Measurements from ENCODE around the gene DNAH9.
"Not testable (repeated sequence)": the region's sequence is repeated elsewhere in the genome, so short reads cannot be mapped to it uniquely, and the experiment has no call there.

DNAH9 gene

DNA sequence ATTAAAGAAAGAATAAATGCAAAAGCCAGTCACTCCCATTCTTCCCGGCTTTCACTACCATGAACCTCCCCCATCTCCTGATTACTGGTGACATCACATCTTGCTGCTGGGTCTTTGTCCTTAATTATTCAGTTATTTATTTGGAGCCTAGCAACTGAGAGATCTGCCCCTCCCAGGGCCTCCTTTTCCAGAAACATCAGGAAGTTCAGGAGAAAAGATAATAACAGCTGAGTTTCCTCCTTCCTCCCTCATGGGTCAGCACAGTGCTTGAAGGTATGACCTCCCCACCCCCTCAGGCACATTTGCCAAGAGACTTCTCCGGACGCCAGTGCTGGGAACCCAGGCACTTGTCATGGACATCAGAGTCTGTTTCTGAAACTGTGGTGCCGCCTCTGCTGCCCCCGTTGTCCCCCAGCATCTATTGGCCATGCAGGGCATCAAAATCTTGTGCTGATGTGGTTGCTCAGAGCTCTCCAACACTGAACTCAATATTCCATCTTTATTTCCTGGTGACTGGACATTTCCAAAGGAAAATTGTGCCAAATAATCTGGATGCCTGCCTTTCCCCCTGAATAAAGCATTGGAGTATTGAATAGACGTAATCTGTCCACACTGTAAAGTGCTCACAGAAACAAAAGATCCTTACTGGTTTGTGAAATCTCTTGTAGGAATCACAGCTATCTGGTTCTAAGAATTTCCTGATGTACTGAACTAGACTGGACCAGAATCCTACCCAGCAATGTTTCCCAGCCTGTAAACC, 327.2 kb downstream of the DNAH9 start:
- DNase-seq = no peak

DNA sequence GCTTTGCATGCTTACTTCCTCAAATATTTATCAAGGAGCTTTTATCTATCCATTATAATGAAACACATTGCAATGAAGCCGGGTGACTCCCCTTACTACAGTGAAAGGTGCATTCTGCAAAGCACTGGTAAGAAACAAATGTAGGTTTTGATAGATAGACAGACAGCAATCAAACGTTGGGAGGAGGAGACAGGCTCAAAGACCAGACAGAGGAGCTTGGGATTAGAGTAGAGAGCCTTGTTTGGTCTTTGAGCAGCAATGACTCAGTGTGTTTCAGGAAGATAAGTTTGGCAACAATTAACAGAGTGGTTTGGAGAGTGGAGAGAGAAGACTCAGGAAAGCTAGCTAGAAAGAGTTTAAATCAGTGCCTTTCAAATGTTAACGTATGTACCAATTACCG, 330.2 kb downstream of the DNAH9 start:
- DNase-seq = no peak

DNA sequence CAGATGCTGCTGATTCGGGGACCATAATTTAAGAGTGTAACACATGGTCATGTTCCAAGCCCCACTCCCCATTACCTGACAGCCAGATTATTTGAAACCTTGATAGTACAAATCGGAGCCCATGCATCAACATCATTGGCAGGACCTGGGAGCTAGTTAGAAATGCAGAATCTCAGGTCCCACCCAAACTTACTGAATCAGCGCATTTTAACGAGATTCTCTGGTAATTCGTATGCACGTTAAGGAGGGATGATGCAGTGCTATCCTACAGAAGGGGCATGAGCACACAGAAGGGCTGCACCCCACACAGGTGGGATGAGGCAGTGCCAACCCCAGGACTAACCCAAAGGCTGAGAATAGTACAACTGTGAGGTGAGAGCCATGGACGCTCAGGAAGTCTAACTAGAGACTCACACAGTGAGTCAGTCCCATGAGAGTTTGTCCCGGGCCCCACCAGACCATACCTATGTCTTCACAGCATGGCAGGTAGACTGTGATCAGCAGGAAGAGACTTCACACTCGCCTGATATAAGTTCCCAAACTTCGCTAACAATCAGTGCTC, 334.1 kb downstream of the DNAH9 start:
- no peak for DNase-seq

DNA sequence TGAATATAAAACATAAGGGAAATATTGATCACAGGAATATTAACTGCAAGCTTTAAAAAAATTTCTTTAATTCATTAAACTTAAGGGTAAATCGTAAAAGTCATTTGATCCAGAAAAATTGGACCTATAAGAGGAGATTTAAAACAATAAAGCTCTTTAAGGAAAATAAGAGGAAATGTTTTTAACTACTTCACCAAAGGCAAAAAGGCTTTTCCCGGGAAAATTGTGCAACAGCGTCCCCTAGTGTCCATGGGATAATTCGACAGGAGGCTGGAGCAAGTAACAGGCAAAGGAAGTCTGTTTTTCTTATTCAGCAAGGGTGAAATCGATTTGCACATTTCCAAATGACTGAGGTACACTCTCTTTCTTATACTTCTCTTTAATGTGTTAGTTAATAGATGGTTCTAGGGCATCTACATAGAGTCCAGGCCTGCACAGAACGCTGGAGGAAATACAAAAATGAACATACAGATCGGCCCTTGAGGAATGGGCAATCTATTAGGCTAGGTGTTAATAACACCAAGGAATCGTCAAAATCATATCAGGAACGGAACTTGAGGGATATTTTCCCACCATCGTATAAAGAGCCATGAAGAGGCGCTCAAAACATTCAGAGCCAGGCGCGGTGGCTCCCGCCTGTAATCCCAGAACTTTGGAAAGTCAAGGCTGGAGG, 337.6 kb downstream of the DNAH9 start:
- no peak for DNase-seq

DNA sequence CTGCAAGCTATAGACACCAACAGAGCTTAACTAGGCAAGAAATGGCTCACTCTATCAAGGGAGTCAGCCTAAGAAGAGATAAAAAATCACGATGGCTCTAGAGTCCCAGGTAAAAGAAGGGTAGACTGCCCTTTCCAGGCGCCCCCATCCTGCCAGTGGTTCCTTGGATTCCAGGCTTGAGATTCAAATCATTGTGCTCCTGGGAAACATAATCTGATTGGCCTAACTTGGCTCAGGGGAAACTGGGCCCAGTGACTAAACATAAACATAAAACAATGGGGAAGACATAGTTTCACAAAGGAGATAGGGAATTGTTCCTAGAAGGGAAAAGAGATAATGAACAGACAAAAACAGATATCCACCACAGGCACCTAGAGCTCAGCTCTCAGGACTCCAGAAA, 342.6 kb downstream of the DNAH9 start:
- DNase-seq = no peak

DNA sequence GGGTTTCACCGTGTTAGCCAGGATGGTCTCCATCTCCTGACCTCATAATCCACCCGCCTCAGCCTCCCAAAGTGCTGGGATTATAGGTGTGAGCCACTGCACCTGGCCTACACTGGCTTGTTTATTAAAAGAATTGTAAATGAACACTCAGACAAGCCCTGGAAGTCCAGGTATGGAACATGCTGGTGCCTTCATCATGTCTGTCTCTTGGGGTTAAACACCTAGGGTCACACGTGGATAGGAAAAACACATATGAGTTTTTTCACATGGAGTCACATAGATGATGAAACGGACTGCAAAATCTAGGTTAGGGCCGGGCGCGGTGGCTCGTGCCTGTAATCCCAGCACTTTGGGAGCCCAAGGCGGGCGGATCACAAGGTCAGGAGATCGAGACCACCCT, 344.8 kb downstream of the DNAH9 start:
- not testable (repeated sequence) for DNase-seq

DNA sequence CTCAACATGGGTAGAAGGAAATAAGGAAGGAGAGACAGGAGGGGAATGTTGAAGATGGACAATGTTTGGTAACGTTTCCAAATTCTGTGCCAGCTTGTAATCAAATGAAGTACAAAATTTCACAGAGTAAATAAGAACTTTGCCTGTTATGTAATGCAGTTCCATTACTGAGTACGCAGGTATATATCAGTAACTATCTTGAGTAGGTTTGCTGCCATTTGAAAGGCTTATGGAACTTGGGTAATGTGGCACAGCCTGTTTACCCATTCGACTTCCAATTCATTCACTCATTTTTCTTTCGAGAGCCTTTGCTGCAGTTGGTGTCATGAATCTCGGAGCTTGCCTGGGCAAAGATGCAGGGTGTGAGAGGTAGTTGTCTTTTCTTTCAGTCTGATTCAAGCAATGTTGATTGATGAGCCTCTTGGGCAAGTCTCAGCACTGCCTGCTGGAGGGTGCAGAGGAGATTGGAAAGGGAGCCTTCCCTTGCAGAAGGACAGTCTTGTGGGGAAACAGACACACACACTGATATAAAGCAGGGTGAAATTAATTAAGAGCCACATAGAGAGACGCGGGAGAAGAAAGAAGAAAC, 345.6 kb downstream of the DNAH9 start:
- no peak for DNase-seq

DNA sequence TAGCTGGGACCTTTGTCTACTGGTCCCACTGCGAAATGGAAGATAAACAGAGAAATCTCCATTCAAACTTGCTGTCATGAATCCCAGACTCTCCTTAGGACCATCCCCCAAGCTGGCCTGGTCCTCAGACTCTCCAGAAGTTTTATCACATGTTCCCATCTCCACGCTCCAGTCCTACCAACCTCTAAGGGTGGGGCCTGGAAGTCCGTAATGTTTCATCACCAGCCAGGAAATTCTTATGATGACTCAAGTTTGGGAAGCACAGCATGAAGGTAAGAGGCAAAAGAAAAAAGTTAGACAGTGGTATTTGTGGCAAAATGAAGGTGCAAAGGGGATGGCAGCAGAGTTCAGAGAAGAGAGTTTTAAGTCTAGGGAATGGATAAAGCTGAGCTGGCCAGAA, 346.3 kb downstream of the DNAH9 start:
- no peak for DNase-seq

DNA sequence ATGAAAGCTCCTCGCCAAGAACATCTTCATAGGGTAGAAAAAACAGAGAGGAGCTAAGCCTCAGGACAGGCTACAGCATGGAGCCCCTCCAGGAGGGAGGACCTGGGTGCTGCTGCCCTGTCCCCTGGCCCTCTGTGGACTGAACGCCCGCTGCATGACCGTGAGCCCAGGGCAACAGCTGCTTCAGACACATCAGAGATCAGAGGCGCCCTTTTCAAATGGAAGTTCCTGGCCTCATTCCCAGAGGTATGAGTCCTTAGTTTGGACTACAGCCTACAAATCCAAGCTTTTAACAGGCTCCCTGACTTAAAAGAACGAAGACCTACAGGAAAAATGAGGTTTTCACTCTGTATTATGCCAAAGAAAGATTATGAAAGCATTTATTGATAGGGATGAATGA, 350.5 kb downstream of the DNAH9 start:
- DNase-seq = no peak

DNA sequence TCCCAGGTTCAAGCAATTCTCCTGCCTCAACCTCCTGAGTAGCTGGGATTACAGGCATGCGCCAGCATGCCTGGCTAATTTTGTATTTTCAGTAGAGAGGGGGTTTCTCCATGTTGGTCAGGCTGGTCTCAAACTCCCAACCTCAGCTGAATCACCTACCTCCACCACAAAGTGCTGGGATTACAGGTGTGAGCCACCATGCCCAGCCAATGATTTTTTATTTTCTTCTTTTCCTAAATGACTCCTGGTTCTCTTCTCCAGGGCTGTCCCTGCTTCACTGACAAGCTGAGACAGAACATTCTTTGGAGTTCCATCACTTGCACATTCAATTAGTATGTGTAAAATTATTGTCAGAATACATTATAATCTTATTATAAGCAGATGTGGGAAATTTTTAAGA, 351.3 kb downstream of the DNAH9 start:
- not testable (repeated sequence) for DNase-seq

DNA sequence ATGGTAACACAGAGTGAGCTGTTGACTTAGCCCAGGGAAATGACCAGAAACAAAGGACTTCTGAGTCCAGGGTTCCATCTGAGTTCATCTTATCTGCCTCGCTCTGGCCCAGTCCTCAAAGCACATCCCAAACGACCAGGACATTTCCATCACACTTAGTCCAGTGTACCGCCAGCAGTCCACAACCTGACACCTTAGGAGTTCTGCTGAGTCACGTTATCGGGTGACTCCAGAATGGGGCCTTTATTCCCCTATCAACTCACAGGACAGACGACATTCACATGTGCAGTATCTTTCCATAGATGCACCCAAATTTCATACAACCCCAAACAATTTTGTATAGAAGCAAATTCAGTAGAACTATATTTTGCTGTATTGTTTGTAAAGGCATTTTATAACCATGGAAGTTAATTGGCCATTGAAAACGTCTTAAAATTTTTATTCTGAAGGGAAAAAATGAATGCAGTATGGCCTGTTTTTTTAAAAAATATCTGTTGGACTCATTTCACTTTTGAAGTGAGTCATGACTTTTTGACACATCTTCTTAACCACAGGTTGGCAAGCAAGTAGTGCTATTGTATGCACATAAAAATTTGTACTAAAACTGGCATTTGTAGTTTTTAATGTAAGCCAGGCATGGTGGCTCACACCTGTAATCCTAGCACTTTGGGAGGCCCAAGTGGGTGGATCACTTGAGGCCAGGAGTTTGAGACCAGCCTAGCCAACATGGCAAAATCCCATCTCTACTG, 352.7 kb downstream of the DNAH9 start:
- DNase-seq = no peak

DNA sequence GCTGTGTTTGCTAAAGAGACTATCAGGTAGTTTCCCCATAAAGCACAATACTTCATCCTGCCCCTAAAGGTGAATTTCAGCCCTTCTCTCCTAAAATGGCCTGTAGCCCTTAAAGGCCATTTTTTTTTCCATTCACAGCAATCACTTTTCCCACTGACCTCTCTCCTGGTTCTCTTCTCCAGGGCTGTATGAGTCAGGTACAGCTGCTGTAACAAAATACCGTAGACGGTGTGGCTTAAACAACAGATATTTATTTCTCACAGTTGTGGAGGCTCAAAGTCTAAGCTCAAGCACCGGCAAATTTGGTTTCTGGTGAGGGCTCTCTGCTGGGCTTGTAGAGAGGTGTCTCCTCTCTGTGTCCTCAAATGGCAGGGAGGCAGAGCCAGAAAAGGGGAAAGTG, 354.3 kb downstream of the DNAH9 start:
- no peak for DNase-seq

DNA sequence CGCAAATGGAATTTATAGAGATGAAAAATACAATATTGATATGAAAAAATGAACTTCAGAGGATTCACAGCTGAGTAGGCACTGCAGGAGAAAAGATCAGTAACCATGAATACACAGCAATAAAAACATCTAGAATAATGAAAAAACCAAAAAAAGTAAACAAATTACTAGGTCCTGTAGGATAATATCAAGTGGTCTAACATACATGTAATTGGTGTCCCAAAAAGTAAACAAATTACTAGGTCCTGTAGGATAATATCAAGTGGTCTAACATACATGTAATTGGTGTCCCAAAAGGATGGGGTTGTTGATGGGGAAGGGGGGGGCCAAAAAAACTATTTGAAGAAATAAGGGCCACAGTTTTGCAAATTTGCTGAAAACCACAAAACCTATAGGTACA, 355.7 kb downstream of the DNAH9 start:
- no peak for DNase-seq

DNA sequence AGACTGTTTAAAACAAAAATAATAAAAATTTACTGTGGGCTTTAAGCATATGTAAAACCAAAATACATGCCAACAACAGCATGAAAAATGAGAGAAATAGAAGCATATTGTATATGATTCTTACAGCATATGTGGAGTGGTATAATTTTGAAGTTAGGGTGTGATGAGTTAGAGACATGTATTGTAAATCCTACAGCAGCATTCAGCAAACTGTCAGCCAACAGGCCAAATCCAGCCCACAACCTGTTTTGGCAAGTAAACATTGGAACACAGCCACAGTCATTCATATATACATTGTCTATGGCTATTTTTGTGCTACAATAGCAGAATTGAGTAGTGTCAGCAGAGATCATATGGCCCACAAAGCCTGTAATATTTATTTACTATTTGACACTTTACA, 356.7 kb downstream of the DNAH9 start:
- DNase-seq = no peak

DNA sequence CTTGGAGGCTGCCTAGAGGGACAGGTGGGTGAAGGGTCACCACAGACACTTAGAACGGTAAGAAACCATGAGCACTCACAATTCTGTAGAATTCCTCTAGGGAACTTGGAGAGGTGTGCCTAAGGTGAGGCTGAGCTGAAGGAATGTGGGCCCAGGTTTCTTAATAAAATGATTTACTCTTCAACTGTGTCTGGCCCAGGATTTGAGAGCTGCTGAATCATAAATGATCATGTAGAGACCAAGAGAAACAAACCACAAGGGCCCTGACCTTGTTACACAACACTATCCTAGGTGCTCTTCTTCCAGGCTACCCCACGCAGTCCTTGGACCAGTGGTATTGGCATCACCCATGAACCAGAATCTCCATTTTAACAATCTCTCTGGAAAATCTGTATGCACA, 371.3 kb downstream of the DNAH9 start:
- DNase-seq = no peak

DNA sequence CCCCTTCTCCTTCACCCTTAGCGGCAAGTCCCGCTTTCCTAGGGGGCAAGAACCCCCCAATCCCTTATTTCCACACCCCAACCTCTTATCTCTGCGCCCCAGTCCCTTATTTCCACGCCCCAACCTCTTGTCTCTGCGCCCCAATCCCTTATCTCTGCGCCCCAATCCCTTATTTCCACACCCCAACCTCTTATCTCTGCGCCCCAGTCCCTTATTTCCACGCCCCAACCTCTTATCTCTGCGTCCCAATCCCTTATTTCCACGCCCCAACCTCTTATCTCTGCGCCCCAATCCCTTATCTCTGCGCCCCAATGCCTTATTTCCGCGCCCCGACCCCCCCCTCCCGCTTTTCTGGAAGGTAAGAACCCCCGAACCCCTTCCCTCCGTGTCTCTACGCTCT, 374.5 kb downstream of the DNAH9 start:
- DNase-seq = not testable (repeated sequence)

DNA sequence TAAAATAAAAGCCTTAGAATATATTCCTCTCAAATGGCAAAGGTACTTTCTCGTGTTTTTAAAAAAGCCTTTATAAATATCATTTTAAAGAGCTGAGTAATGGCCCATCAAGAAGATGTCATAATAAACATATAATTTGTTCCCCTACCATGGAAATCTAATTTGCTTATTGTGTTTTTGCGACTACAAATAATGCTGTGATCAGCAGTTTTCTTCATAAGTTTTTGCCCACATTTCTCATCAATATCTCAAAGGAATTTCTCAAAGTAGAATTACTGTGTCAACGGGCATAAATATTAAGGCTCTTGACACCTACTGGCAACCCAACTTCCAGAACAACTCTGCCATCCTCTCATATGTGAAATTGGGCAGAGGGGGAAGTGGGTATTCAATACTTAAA, 381.5 kb downstream of the DNAH9 start:
- DNase-seq = no peak

DNA sequence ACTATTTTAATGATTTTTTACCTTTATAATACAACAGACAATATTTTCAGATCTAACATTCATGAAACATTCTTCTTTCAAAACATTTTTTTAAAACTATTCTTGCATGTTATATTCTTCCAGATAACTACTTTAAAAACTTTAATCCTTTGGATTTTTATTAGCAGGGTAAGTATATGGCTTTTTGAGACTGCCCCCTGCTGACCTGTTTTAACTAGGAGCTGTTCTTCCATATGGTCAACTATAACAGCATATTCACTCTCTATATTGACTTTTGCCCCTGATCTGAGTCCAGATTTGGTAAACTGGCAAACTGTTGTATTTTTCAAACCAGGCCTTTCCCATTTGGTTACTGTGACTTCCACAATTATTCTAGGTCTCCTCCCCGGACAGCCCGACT, 382.5 kb downstream of the DNAH9 start:
- no peak for DNase-seq

DNA sequence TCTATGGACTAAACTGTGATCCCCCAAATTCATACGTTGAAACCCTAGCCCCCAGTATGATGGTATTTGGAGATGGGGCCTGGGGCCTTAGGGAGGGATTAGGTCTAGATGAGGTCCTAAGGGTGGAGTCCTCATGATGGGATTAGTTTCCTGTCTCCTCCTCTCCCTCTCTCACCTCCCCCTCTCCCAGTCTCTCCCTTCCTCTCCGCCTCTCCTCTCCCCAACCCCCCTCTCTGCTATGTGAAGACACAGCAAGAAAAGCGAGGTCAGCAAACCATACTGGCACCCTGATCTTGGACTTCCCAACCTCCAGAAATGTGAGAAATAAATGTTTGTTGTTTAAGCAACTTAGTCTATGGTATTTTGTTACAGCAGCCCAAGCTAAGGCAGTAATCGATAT, 383.6 kb downstream of the DNAH9 start:
- no peak for DNase-seq

DNA sequence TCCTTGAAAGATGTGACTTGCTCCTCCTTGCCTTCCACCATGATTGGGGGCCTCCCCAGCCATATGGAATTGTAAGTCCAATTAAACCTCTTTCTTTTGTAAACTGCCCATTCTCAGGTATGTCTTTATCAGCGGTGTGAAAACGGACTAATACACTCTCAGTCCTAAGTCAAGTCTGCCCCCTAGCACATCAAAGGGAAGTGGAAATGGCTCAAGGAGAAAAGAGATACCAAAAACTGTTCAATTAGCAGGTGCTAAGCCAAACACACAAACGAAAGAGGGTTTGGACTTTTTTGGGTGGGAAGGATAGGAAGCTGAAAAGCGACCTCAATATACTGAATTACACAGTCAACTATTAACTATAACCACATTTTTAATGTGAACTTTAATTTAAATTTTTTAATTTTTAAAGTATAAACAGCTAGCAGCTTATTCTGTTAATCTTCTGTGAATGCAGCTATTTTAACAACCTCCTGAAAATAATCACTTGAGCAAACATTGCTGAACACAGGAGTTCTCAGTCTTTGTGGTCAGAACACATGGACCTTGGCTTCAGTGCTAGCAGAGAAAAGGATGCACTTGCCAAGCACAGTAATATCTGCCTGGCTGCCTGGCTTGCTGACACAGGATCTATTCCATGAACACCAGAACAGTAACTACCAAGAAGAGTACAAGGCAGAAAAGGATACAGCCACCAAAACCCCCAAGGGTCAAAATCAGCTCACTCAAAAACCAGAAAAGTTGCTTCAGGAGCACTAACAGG, 388.1 kb downstream of the DNAH9 start:
- DNase-seq = no peak

DNA sequence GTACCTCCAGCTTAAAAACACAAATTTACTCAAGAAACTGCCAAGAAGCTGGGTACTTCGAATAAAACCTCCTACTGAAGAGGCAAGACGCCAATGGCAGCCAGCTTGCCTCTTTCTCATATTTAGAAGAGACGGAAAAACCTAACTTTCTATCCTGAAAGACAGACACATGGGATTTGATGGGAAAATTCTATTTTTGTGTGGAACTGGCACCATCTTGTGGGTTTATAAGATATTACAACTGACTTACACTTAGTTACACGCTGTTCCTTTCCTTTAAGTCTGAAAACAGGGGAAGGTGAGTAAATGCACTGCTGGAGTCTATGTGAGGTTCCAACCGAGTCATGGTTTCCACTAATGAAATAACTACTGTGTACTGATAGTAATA, 388.7 kb downstream of the DNAH9 start:
- DNase-seq = no peak

DNA sequence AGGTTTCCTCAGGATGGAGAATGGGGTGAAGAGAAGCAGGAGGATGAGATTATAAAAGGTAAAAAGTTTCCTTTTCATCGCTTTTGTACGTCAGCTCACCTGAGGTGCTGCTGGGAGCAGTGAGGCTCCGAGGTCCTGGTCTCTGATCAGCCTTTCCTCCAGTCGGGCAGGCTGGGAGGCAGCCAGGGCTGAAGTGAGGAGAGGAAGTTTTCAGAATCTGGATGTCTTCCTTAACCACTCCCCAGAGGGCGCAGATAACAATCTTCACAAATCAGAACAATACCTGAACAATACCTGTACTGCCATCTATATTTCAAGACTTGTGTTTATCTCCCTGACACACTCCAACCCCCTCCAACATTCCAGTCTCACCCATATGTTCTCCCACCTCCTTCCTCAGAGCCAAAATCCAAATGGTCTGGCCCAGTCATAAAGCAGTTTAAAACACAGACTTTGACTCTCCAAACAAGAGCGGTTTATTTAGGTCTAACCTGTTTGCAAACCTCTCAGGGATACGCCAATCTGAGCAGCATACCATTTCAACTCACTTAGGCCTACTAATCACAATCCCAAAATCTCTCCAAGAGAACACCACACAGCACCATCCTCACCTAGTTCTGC, 392.2 kb downstream of the DNAH9 start:
- DNase-seq = no peak

Data from COR-L47 (cell line).